CD4-positive, alpha-beta T cell treated with Interleukin-12 subunit alpha and Interleukin-12 subunit beta, for 1 hour (primary cell): ENCODE results near the gene CCNI.
"Not testable (repeated sequence)": the region's sequence is repeated elsewhere in the genome, so short reads cannot be mapped to it uniquely, and the experiment has no call there.

Source experiments
- DNase-seq: peaks from one replicate; pipeline ENCODE4 v3.0.0-alpha.2; 2020

The CCNI gene

DNA sequence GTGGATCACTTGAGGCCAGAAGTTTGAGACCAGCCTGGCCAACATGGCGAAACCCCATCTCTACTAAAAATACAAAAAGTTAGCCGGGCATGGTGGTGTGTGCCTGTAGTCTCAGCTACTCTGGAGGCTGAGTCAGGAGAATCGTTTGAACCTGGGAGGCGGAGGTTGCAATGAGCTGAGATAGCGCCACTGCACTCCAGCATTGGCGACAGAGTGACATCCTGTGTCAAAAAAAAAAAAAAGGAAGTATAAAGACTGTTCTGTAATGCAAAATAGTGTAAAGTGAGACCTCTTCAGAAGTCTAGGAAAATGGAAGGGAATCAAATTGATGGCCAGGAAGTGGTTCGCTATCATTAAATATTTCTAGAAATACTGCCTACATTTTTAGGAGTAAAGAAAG, 5.0 kb upstream of the CCNI start:
- DNase-seq: not testable (repeated sequence)

DNA sequence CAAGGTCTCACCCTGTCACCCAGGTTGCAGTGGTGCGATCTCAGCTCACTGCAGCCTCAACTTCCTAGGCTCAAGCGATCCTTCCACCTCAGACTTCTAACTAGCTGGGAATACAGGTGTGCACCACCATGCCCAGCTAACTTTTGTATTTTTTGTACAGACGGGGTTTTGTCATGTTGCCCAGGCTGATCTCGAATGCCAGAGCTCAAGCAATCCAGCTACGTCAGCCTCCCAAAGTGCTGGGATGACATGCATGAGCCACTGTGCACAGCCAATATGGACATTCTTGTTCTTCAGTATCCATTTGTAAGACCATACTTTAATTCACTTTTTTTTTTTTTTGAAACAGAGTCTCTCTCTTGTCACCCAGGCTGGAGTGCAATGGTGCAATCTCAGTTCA, 3.5 kb upstream of the CCNI start:
- no peak for DNase-seq

DNA sequence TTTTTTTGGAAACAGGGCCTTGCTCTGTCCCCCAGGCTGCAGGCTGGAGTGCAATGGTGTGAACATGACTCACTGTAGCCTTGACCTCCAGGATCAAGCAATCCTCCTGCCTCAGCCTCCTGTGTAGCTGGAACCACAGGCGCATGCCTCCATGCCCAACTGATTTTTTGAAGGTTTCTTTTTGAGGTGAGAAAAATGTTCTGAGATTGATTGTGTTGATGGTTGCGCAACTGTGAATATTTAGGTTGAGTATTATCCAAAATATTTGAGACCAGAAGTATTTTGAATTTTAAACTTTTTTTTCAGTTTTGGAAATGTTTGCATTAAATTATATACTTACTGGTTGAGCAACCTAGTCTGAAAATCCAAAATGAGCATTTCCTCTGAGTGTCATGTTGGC, 2.6 kb upstream of the CCNI start:
- DNase-seq: no peak

DNA sequence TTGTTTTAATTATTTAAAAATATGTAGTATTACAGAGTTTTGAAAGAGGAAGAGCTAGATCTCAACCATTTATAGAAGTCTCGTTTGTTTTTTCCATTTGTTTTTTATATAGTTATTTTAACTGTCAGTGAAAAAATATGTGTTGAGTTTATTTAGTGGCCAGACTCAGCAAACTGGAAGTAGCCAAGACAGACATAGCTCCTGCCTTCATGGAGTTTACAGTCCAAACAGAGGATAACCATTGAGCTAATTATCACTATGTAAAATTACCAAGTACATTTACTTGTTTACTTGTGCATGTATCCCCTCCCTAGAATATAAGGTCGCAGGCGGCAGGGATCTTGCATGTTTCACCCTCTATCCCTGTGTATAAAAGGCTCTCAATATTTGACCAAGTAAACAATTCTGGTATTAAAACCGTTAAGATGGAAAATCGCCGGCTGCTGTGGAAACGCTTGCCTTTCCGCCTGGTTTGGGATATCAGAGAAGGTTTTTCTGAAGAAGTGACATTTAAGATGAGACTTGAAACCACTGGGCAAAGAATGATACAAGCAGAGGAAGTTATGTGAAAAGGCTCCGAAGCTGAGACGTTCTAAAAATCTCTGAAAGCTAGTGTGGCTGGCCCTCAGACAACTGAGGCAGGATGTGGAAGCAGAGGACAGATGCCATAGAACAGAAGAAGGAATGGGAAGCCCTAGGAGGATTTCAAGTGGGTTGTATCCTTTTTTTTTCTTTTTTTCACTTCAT, 1.3 kb upstream of the CCNI start:
- DNase-seq: no peak

GRCh38 chr4:77074981-77075855, 571 bp downstream of the CCNI start:
- DNase-seq: peak; percentile 88

GRCh38 chr4:77074381-77074831, 1.4 kb downstream of the CCNI start:
- DNase-seq: no peak

DNA sequence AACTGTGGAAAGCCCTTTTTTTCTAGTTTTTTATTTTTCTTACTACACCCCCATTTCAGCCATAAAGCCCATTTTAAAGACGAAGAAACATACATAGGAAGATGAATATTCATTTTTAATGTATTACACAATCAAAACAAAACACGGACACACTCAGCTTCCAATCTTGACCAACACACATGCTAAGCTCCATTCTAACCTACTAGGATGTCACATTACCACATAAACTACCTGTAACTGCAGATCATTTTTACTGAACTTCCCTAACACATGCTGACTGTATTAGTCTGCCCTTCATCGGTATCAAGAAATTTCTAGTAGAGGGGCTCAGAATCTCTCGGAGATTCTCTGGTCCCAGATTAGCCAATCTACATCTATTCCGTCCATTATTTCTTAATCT, 1.8 kb downstream of the CCNI start:
- DNase-seq: no peak

- no peak for DNase-seq
Measured at GRCh38 chr4:77073106-77073809, 2.5 kb downstream of the CCNI start.

- DNase-seq: peak; percentile 75
Measured at GRCh38 chr4:77072195-77072753, 3.5 kb downstream of the CCNI start.

DNA sequence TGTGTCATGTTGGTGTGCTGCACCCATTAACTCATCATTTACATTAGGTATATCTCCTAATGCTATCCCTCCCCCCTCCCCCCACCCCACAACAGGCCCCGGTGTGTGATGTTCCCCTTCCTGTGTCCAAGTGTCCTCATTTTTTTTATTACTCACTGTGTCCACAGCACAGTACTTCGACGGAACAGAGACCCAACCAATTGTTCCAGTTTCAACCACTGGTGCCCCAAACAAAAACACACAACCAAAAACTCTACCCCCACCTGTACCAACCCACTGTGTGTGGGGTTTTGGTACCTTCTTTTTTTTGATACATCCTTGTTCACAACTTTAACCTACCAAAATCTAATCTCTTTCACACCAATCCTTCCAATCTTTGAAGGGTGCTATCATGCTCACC, 6.3 kb downstream of the CCNI start:
- not testable (repeated sequence) for DNase-seq

DNA sequence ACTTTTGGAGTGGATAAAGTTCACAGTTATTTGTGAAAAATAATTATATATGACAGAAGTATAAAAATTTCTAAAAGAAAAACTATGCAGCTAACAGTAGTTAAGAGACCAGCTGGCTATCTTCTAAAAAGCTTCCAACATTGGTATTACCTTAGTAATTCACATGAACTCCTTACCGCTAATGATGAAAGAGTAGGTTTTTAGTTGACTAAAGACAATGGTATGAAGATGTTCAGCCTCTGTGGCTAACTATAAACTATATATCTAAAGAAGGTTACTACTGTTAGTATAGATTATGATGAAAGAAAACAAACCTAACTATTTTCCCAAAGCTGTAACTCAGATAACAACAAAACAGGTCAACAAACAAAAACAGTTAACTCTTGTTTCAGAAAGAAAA, 10.4 kb downstream of the CCNI start:
- DNase-seq: no peak

DNA sequence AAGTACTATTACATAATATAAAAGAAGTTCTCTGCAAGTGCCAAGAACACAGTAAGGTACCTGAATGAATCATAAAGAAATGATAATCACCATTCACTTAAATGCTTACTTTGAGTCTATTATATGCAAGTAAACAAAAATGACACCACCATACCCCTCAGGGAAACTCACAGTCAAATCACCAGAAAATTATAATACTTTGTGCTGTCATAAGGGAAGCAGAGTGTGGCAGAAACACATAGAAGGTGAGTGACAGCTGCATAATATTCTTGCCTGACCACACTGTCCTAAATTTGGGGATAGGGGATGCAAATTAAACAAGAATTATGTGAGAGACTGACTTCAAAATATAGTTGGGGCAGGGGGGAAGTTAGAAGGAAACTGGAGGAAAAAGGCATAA, 12.9 kb downstream of the CCNI start:
- no peak for DNase-seq

GRCh38 chr4:77052352-77052751, 23.4 kb downstream of the CCNI start:
- peak; percentile 65 for DNase-seq

GRCh38 chr4:77050962-77051361, 24.8 kb downstream of the CCNI start:
- DNase-seq: no peak

DNA sequence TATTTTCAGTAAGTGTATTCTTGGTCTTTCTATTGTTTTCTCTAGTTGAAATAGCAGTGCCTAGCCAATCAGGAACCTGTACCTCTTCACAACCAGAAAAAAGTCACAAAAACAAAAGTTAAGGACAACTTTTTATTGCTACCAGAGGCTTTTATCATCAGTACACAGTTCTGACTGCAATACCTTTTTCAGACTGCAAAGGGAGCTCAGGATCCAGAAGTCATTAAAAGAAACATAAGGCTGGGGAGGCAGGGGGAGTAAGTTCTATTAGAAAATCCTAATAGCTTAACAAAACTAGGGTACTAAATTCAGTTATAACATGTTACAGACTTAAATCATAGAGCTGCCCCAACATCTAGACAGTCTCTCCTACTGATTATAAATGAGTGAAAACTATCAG, 28.8 kb downstream of the CCNI start:
- DNase-seq: peak; percentile 24

- DNase-seq: no peak
Measured at GRCh38 chr4:77045490-77045889, 30.3 kb downstream of the CCNI start.

DNA sequence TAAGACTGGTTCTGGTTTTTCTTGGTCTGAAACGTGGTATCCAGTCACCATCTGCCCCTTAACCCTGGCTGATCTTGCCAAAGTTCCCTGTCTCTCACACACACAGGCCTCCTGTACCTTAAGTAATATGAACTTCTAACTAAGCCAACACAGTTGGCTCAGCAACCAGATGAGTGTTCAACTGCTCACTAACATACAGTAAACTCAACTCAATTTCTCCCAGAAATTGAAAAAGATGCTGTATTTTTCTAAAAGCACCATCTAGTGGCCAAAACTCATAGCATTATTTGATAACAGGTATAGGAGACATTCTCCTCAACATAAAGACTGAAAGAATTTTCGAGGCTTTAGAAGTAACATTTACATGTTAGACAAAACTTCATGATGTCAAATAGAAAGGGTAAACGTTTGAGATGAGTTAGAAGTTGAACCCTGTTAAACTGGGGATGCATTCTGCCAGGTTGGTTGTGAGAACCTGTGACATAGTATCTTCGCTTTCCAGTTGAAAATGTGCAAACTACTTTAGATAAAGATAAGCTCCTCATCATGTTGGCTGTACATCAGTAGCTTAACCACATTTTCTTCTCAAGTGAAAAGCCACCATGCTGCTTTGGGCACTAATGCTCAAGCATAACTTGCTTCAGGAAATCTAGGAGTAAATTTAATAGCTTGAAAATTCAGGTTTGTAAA, 31.2 kb downstream of the CCNI start:
- DNase-seq: peak; percentile 62

DNA sequence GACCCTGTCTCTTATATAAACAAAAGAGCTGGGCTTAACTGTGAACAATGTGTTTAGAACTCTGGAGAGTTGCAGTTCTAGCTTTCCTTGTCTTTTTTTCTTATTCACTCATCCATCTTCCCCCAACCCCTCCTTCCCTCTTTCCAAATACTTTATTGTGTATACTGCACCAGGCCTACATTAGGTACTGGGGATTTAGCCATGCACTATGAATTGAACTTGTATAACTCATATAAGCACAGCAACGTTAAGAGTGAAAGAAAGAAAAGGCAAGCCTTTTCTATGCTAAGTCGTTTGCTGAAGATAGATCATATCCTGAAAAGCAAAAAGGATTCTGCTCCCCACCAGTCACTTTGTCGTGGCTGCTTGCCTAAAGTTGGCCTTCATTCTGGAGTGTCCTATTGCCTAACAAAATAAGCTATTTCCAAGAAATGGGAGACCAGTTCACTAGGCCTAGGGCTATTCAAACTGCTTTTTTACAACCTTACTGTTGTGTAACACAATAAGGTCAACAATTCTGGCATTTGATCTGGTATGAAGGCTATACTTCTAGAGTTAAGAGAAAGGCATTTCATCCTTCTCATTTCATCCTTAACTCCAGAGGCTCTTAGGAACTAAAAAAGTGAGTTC, 32.2 kb downstream of the CCNI start:
- no peak for DNase-seq

DNA sequence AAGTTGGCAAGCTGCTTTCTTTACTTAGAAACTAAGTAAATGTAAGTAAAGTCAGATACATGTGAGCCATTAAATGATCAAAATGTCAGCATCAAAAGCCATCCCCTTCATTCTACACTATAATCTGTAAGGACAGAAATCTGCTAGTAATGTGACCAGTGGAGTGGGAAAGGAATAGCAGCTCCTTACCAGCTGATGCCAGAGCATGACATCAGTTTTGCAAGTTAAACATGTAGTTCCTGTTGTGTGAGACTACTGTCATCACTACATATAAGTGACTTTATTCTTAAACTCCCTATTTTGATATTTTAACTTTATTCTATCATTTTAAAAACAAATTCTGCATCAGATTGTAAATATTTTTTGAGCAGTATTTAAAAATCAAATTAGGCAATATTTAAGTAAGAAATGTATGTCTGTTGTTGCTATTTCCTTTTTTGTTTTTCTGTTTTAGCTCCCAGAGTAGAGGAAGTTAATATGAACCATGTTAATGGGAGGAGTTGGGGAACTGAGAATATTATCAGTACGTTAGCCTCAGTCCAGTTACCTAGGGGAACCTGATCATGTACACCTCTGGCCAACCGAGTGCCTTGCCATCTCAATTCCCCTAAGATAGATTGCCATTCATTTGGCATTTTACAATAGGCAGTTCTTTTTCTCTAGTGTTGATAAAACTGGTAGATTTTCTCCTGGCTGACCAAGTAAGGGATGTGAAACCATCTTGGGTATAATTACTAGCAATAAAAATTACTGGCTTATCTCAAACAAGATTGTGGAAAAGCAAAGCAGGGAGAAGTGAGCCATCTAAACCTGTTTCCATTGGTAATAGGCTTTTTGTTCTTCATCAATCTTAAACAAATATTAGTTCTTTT, 34.7 kb downstream of the CCNI start:
- no peak for DNase-seq

DNA sequence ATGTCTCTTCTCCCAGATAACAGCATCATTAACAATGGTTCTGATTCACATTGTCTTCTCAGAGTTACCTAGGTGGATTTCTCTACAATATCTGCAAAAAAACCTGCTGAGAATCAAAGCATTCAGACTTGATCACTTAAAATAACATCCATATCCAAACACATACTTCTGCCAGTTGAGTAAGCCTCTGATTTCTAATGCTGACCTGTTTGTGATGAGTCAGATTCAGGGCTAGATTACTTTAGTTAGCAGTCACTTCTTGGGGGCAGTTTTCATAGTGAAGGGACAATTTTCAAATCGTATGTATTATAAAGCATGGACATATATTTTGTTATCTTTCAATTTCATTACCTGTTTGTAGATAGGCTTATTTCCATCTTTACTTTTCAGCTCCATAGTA, 35.5 kb downstream of the CCNI start:
- no peak for DNase-seq

GRCh38 chr4:77039796-77040195, 36.0 kb downstream of the CCNI start:
- DNase-seq: no peak
